MCF 10A (cell line): ENCODE measurements around the gene ASMTL. TPM values are rescaled to one million over a fixed set of nuclear protein-coding genes. Genes with fewer than 3 reads are reported as not detected.
A peak's percentile ranks its signal among the peaks of the same experiment; 100 is the strongest.
"Not testable (repeated sequence)": the region's sequence is repeated elsewhere in the genome, so short reads cannot be mapped to it uniquely, and the experiment has no call there.

Experiments used
- BruUV-seq: library from RNA; stranded (reverse); fragments of 400-500 nt; replicated peaks from 2 replicates; lab custom pipeline; 2021; lab: Mats Ljungman, UMichigan
- CTCF ChIA-PET: fragments of 300-600 bp; sonication (Branson Sonifier 250); formaldehyde crosslinking; extraction: SDS; loops from one replicate; lab custom pipeline; 2021; ENCODE audit warnings: antibody characterized with exemption, inconsistent platforms; lab: Yijun Ruan, JAX
- POLR2A ChIA-PET: fragments of 300-600, 350-650 bp; sonication (Branson Sonifier 250); formaldehyde crosslinking; extraction: SDS; loops from one replicate; lab custom pipeline; 2020; ENCODE audit warnings: antibody characterized with exemption, inconsistent platforms; lab: Yijun Ruan, JAX
- DNase-seq: peaks from one replicate; pipeline ENCODE4 v3.0.0-alpha.2; 2018; ENCODE audit not compliant: unreplicated experiment
- H3K27ac Mint-ChIP-seq: one replicate; pipeline ENCODE4 v1.8.0; 2022; ENCODE audit warnings: mild to moderate bottlenecking, low read depth, mixed read lengths; ENCODE audit not compliant: unreplicated experiment
- H3K27me3 Mint-ChIP-seq: one replicate; pipeline ENCODE4 v1.8.0; 2022; ENCODE audit warnings: mixed read lengths; ENCODE audit not compliant: insufficient read depth, unreplicated experiment
- H3K36me3 Mint-ChIP-seq: one replicate; pipeline ENCODE4 v1.8.0; 2022; ENCODE audit warnings: mild to moderate bottlenecking, moderate library complexity, mixed read lengths; ENCODE audit not compliant: insufficient read depth, unreplicated experiment
- H3K4me1 Mint-ChIP-seq: one replicate; pipeline ENCODE4 v1.8.0; 2022; ENCODE audit warnings: mixed read lengths; ENCODE audit not compliant: insufficient read depth, unreplicated experiment
- H3K4me3 Mint-ChIP-seq: one replicate; pipeline ENCODE4 v1.8.0; 2022; ENCODE audit warnings: mild to moderate bottlenecking, moderate library complexity, mixed read lengths; ENCODE audit not compliant: unreplicated experiment
- H3K9me3 Mint-ChIP-seq: one replicate; pipeline ENCODE4 v1.8.0; 2022; ENCODE audit warnings: mixed read lengths; ENCODE audit not compliant: unreplicated experiment
- CTCF ChIP-seq: fragments of 200-600 bp; IDR thresholded peaks from one replicate; pipeline ENCODE4 v1.8.0; 2022; ENCODE audit warnings: antibody characterized with exemption, mild to moderate bottlenecking; ENCODE audit not compliant: unreplicated experiment
- intact Hi-C: fragments of 100-400 bp; cut with micrococcal nuclease; formaldehyde crosslinking; loops from 2 replicates; pipeline ENCODE4 v1.14.1; 2022
- total RNA-seq: library from RNA; stranded (reverse); gene quantifications from 2 replicates; pipeline ENCODE4 v1.2.3, GENCODE V29; 2022

Gene ASMTL
- total RNA-seq, 1 experiment from 2014 or later, result 20.6 TPM

DNA sequence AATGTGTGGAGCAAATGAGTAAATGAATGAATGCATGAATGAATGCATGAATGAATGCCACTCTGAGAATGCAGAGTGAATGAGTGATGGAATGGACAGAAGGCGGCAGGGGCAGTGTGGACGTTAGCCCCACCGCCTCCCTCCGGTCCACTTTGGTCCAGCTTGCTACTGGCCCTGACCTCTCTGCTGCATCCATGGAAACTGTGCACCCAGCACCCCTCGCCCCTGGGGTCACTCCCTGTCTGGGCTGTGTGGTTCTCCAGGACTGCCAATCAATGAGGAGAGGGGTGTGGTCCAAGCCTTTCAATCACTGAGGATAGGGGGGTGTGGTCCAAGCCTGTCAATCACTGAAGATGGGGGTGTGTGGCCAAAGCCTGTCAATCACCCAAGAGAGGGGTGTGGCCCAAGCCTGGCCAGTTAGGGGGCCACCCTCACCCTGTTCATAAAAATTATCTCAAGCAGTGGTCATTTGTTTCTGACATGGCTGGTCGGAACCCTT is 39.2 kb upstream of the ASMTL start:
- intact Hi-C loops, result no loop called here
- CTCF ChIA-PET, result no interaction called here
- peaks cover 7% of the 10 kb centered on the region for H3K9me3 Mint-ChIP-seq
- H3K27me3 Mint-ChIP-seq, result no peaks in the 10 kb centered on the region
- no peaks in the 10 kb centered on the region for H3K4me1 Mint-ChIP-seq
- no peak overlapping the region for H3K4me3 Mint-ChIP-seq
- no peak overlapping the region for H3K27ac Mint-ChIP-seq
- no peak for TF ChIP-seq CTCF
- peak; percentile 36 for DNase-seq
- POLR2A ChIA-PET, result no interaction called here
- no peaks in the 10 kb centered on the region for H3K36me3 Mint-ChIP-seq
- no TSS peak for BruUV-seq

- H3K36me3 Mint-ChIP-seq, H3K27ac Mint-ChIP-seq, POLR2A ChIA-PET, DNase-seq, H3K4me3 Mint-ChIP-seq, BruUV-seq, H3K9me3 Mint-ChIP-seq, intact Hi-C loops, H3K4me1 Mint-ChIP-seq, CTCF ChIA-PET, H3K27me3 Mint-ChIP-seq: not testable (repeated sequence)
Observed at GRCh38 chrX:1491248-1491647, 38.5 kb upstream of the ASMTL start.

- DNase-seq, POLR2A ChIA-PET, H3K27me3 Mint-ChIP-seq, BruUV-seq, CTCF ChIA-PET, H3K27ac Mint-ChIP-seq, H3K4me3 Mint-ChIP-seq, H3K36me3 Mint-ChIP-seq, H3K4me1 Mint-ChIP-seq, H3K9me3 Mint-ChIP-seq, intact Hi-C loops: not testable (repeated sequence)
Observed at GRCh38 chrX:1490723-1491122, 38.0 kb upstream of the ASMTL start.

DNA sequence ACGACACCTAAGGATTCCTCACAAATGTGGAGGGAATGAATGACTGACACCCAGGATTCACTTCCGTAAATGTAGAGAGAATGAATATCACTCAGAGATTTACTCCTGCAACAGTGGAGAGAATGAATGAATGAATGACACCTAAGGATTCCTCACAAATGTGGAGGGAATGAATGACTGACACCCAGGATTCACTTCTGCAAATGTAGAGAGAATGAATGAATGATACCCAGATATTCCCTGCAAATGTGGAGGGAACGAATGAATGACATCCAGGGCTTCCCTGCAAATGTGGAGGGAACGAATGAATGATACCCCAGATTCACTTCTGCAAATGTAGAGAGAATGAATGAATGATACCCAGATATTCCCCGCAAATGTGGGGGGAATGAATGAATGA is 36.6 kb upstream of the ASMTL start:
- H3K9me3 Mint-ChIP-seq, CTCF ChIA-PET, BruUV-seq, H3K4me1 Mint-ChIP-seq, POLR2A ChIA-PET, H3K27me3 Mint-ChIP-seq, H3K36me3 Mint-ChIP-seq, DNase-seq, H3K4me3 Mint-ChIP-seq, intact Hi-C loops, H3K27ac Mint-ChIP-seq: not testable (repeated sequence)

DNA sequence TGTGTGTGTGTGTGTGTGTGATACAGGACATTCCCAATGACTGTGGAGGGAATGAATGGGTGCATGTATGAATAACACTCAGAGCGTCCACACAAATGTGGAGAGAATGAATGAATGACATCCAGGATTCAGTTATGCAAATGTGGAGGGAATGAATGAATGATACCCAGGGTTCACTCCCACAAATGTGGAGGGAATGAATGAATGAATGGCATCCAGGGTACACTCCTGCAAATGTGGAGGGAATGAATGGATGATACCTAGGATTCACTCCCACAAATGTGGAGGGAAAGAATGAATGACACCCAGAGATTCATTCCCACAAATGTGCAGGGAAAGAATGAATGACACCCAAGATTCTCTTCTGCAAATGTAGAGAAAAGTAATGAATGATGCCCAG is 36.0 kb upstream of the ASMTL start:
- no peak overlapping the region for H3K27ac Mint-ChIP-seq
- intact Hi-C loops, result no loop called here
- CTCF ChIA-PET, result no interaction called here
- H3K4me3 Mint-ChIP-seq, result no peak overlapping the region
- no peaks in the 10 kb centered on the region for H3K4me1 Mint-ChIP-seq
- no peak for DNase-seq
- BruUV-seq, result no TSS peak
- TF ChIP-seq CTCF, result no peak
- peaks cover 7% of the 10 kb centered on the region for H3K9me3 Mint-ChIP-seq
- no peaks in the 10 kb centered on the region for H3K36me3 Mint-ChIP-seq
- POLR2A ChIA-PET, result no interaction called here
- no peaks in the 10 kb centered on the region for H3K27me3 Mint-ChIP-seq
